GM18526 (cell line): ENCODE data around the gene SYTL4.

Experiments
- POLR2A ChIP-seq: IDR thresholded peaks from 3 replicates; pipeline ENCODE4 v1.6.1; 2011; ENCODE audit not compliant: insufficient read length; ENCODE audit errors: extremely low read depth

Gene SYTL4

GRCh38 chrX:100731441-100732281, at the start of gene SYTL4:
Gene SYTL4 (minus strand): TSS chrX:100732121. CDS start chrX:100702037, 30,084 bp downstream.
- no peak for TF ChIP-seq POLR2A

GRCh38 chrX:100768679-100769338, 36.9 kb upstream of the SYTL4 start:
- no peak for TF ChIP-seq POLR2A

DNA sequence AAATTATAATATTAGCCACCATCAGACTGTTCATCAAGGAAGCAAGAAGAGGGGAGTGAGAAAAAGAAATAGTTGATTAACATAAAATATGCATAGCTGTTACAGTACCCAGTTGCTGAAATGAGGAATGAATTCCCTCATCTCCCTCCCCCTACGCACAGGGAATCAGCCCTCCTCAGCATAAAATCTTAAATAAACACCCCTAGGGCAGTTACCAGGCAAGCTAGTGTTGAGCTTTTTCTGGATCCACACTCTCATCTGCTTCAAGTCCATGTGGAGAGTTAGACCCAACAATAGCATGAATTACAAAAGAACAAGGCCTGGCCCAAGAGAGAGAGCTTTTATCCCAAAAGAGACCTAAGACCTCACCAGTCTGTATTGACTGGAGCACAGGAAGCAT, 19.0 kb upstream of the SYTL4 start:
- no peak for TF ChIP-seq POLR2A

DNA sequence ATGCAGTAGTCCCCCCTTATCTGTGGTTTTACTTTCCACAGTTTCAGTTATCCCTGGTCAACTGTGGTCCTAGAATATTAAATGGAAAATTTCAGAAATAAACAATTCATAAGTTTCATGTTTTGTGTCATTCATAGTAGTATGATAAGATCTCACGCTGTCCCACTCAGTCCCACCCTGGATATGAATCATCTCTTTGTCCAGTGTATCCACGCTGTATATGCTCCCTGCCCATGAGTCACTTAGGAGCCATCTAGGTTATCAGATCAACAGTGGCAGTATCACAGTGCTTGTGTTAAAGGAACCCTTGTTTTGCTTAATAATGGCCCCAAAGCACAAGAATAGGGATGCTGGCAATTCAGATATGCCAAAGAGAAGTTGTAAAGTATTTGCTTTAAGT, 16.2 kb upstream of the SYTL4 start:
- TF ChIP-seq POLR2A = no peak

DNA sequence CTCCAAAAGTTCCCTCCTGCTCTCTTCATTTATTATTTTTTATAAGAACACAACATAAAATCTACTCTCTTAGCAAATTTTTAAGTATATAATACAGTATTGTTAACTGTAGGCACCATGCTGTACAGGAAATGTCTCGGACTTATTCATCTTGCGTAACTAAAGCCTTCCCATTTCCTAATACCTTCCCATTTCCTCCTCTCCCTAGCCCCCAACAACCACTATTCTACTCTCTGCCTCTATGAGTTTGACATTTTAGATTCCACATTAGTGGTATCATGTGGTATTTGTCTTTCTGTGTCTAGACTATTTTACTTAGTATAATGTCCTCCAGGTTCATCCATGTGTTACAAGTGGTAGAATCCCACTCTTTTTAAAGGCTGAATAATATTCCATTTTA, 15.8 kb upstream of the SYTL4 start:
- no peak for TF ChIP-seq POLR2A

- TF ChIP-seq POLR2A = no peak
Observed at GRCh38 chrX:100747090-100747489, 15.2 kb upstream of the SYTL4 start.

GRCh38 chrX:100745806-100746537, 14.1 kb upstream of the SYTL4 start:
- no peak for TF ChIP-seq POLR2A

DNA sequence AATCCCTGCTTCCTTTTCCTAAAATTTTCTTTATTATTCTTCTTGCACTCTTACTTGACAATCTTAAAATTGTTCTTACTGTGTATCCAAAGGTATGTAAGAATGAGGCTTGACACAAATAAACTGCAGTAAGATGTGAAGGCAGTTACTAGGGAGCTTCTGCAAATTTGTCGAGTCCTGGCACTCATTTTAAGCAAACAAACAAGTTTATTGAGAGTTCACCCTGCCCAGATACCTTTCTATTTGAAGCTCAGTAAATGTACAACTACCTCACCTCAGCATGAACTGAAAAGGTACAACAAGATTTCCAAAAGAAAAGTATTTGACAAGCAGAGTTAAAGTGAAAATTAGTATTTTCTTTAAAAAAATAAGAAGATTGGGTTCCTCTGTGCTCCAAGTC, 13.3 kb upstream of the SYTL4 start:
- no peak for TF ChIP-seq POLR2A

- TF ChIP-seq POLR2A = no peak
Observed at GRCh38 chrX:100743009-100743607, 11.2 kb upstream of the SYTL4 start.

DNA sequence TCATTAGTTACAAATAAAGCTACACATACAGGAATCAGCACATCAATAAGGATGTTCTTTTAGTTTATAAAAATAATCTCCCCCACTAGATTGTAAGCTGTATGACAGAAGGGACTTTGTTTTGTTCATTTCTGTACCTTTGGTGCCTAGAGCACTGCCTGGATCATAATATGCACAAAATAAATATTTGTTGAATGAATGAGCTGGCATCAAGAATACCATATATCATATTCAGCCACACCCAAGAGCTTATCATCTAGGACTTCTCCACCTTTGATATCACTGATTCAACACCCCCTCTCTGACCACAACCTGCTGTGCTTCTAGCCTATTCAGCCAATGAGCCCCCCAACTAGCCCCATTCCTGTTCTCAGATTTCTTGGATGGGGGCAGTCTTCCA, 10.6 kb downstream of the SYTL4 start:
- no peak for TF ChIP-seq POLR2A

GRCh38 chrX:100720301-100720700, 11.6 kb downstream of the SYTL4 start:
- no peak for TF ChIP-seq POLR2A

DNA sequence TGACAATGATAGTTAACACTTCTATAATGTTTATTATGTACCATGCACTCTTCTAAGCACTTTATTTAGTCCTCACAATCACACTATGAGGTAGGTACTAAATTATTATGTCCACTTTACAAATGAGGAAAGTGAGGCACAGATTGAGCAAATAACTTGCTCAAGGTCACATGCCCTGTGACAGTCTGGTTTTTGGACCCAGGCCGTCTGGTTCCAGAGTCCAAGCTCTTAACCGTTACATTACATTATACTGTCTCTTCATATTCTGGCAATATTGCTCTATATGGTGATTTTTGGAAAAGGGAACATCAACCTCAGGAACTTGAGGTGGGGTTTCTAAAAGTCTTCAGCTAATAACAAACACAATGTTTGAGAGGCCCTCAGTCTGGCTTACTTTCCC, 12.8 kb downstream of the SYTL4 start:
- TF ChIP-seq POLR2A = no peak

DNA sequence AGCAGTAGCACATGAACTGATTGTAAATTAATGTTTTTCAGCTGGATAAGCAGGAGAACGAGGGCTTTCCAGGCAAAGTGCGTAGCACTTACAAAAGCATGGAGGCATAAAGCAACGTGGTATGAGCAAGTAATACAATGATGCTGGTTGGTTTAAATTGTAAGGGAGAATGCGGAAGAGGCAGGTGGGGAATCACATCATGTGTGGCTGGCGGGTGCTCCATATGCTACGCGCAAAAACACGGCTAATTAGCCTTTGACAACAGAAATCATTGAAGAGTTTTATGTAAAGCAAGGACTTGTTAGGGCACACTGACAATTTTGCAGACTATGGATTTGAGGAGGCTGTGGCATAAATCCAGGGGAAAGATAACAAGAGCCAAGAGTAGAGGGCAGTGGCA, 14.6 kb downstream of the SYTL4 start:
- no peak for TF ChIP-seq POLR2A

GRCh38 chrX:100710816-100711215, 21.1 kb downstream of the SYTL4 start:
- TF ChIP-seq POLR2A = no peak

GRCh38 chrX:100704581-100705203, 27.2 kb downstream of the SYTL4 start:
- TF ChIP-seq POLR2A = no peak
